ENCODE results near the gene ISCA2.

DNA sequence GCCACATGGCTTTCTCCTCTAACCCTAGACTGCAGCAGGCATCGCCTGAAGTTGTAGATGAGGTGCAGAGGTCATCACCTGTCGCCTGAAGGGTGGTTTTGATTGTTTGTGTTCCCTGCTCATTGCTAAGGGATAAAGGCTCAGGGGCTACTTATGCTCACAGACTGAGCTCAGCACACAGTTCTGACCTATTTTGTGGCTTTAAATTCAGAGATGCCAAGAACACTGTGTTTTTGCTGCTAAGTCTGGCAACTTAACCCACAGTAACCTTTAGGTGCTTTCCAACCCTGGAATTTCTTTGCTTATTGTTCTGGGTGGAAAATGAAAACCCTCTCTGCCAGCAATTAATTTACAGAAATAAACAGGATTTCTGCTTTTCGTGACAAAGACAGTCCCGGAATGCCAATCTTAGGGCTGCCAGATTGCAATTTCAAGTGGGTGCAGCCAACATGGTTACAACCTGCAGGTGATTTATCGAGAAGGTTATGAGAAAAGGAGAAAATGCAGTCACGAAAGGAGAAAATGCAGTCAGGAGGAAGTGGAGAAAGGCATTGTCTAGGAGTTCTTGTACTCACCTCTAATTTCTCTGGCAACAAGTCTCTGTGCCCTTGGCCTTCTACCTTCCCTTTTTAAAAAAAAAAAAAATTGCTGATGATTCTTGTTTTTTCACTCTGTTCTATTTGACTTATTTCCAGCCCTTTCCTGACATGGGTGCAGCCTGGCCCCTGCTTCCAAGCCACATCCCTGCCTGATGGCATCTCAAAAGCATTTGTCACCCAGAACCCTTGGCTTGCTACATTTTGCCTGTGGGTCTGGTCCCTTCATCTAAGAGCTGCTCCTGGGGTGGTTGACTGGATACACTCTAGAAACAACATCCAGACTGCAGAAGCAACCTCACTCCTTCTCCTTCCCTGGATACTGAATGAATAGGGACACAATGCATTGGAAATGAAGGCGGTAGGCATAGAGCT is 23.7 kb upstream of the ISCA2 start:
- TF ChIP-seq, protein P1, sequence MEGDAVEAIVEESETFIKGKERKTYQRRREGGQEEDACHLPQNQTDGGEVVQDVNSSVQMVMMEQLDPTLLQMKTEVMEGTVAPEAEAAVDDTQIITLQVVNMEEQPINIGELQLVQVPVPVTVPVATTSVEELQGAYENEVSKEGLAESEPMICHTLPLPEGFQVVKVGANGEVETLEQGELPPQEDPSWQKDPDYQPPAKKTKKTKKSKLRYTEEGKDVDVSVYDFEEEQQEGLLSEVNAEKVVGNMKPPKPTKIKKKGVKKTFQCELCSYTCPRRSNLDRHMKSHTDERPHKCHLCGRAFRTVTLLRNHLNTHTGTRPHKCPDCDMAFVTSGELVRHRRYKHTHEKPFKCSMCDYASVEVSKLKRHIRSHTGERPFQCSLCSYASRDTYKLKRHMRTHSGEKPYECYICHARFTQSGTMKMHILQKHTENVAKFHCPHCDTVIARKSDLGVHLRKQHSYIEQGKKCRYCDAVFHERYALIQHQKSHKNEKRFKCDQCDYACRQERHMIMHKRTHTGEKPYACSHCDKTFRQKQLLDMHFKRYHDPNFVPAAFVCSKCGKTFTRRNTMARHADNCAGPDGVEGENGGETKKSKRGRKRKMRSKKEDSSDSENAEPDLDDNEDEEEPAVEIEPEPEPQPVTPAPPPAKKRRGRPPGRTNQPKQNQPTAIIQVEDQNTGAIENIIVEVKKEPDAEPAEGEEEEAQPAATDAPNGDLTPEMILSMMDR (IDR thresholded peaks at IDR 0.05): no peak
- TF ChIP-seq POLR2A (IDR thresholded peaks at IDR 0.05) (no peak), EP300 (IDR thresholded peaks at IDR 0.05; ENCODE audit: low read depth) (no peak), POLR2AphosphoS5 (IDR thresholded peaks at IDR 0.05) (no peak)
